ENCODE results near the gene CCDC138.

The CCDC138 gene

DNA sequence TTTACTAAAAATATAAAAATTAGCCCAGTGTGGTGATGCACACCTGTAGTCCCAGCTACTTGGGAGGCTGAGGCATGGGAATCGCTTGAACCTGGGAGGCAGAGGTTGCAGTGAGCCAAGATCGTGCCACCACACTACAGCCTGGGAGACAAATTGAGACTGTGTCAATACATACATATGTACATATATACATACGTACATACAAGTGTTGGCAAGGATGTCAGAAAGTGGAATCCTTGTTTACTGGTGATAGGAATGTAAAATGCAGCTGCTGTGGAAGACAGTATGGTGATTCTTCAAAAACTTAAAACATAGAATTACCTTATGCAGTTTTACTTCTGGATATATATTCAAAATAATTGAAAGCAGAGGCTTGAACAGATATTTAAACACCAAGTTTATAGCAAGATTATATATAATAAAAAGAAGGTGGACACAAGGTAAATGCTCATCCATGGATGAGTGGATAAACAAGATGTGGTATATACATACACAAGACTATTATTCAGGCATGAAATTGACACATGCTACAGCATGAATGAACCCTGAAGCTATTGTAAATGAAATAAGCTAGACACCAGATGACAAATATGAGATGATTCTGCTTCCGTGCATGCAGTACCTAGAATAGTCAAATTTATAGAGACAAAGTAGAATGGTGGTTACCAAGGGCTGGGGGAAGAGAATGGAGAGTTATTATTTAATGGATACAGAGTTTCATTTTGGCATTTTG, 43.2 kb downstream of the CCDC138 start:
- no peak for DNase-seq (ENCODE audit: low spot score)

DNA sequence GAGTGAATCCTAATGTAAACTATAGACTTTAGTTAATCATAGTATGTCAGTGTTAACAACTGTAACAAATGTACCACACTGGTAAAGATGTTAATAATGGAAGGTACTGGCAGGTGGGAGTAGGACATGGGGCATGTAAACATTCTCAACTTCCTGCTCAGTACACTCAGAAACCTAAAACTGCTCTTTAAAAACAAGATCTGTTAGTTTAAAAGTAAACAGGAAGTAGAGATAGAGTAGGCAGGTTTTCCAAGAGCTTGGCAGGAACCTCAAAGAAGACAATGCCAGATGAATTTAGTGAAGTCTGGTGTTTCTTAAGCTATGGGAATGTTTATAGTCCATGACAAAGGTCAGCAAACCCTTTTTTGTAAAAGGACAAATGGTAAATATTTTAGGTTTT, 46.6 kb downstream of the CCDC138 start:
- DNase-seq (ENCODE audit: low spot score) = no peak

DNA sequence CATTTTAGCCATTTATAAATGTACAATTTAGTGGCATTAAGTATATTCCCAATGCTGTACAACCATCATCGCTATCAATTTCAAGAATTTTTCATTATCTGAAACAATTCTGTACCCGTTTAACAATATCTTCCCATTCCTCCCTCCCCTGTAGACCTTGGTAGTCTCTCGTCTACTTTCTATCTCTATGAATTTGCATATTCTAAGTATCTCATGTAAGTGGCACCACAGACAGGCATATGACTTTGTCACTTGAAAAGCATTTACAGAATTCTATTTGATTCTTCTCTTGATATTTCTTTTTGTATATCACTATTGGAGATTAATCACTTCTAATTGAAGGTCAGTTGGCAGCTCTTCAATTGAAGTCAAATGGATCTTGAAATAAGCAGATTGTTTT, 48.0 kb downstream of the CCDC138 start:
- no peak for DNase-seq (ENCODE audit: low spot score)

DNA sequence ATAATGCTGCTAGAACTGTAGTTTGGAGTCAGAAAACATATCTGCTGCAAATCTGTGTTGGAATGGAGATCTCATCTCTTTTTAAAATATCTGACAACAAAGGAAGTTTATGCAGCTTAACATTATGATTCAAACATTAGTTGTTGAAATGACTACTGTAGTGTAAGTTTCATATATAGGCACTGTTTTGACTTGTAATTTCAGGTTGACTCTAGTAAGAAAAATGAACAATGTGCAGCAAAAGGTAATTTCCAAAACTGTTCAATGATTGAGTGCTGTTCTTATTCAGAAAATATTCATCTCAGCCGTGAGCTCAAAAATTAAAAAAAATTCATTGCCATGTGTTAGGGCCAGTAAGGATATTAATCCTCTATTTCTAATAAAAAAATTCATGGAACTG, 48.5 kb downstream of the CCDC138 start:
- DNase-seq (ENCODE audit: low spot score) = no peak

DNA sequence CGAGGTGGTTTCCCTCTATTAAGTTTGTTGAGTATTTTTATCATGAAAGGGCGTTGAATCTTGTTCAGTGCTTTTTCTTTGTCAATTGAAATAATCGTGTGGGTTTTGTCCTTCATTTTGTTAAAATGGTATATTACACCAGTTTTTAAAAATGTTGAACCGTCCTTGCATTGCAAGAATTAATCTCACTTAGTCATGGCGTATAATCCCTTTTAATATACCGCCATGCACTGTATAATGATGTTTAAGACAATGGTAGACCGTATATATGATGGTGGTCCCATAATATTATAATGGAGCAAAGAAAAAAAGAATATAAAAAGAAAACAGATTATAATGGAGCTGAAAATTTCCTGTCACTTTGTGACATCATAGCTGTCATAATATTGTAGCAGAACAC, 50.6 kb downstream of the CCDC138 start:
- no peak for DNase-seq (ENCODE audit: low spot score)

DNA sequence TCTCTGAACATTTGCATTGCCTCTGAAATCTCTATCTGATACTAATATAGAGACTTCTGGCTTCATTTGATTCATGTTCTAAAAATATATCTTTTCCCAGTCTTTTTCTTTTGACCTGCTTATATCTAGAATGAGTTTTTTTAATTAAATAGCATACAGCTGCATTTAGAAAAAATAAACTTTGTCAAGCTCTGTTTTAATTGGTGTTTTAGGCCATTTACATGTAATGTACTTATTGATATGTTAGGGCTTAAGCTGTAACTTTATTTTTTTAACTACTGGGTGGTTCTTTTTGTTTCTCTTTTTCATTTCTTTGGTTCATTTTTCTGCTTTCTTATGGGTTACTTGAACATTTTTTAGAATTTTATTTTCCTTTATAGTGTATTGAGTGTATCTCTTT, 54.9 kb downstream of the CCDC138 start:
- DNase-seq (ENCODE audit: low spot score) = no peak

DNA sequence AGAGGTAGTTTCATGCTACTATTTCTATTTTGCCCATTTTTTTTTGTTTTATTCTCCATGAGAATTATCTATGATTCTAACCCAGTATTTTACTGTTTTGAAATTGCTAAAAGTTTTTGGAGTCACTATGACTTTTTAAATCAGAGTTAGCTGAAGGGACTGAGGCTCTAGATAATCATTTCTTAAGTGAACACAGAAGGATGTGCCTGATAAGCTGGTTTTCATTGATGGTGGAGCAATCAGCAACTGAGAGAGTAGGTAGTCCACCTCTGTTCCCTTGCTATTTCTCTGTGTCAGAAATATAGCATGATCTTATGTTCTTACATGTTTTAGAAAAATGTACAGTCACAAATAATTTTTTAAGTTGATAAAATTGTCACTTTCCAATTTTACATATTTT, 59.4 kb downstream of the CCDC138 start:
- DNase-seq (ENCODE audit: low spot score) = no peak

DNA sequence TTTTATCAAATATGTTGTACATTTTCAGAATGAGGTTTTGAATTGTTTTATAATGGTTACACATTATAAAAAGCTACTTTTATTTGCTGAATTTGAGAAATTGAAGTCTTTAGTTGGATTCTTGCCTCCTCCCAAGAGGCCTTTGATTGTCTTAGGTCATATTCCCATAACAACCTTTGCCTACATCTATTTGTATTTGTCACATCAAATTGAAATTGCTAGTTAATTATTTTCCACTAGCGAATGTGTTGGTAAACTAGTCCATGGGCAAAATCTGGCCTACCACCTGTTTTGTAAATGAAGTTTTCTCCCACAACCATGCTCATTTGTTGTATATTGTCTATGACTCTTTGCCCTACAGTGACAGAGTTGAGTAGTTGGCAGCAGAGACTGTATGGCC, 60.4 kb downstream of the CCDC138 start:
- no peak for DNase-seq (ENCODE audit: low spot score)

DNA sequence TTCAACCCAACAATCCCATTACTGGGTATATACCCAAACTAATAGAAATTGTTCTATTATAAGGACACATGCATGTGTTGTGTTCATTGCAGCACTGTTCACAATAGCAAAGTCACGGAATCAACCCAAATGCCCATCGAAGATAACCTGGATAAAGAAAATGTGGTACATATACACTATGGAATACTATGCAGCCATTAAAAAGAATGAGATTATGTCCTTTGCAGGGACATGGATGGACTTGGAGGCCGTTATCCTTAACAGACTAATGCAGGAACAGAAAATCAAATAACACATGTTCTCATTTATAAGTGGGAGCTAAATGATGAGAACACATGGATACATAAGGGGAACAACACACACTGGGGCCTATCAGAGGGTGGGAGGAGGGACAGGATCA, 65.8 kb downstream of the CCDC138 start:
- DNase-seq (ENCODE audit: low spot score) = no peak

DNA sequence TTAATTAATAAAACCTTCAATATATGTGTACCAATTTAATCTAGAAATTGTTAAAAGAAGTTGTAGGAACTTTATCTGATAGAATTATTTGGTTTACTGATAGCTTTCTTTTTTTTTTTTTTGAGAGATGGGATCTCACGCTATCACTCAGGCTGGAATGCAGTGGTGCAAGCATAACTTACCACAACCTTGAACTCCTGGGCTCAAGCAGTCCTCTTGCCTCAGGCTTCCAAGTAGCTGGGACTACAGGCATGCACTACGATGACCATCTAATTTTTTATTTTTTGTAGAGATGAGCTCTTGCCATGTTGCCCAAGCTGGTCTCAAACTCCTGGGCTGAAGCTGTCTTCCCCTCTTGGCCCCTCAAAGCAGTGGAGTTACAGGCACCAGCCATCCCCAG, 66.8 kb downstream of the CCDC138 start:
- DNase-seq (ENCODE audit: low spot score) = no peak

DNA sequence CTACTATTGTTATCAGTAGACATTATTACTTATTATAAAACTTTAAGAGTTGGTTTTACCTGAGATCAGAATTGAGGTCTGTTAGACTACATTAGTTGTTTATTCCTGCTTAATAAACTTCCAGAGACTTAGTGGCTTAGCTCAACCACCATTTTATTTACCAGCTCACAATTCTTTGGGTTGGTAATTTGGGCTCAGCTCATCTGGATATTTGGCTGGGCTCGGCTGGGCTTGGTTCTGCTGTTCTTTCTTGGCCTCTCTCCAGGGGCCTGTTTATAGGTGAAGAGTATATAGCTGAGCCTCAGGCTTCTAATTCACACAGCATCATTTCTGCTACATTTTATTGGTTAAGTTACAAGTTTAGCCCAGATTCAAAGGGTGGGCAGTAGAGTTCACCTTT, 67.9 kb downstream of the CCDC138 start:
- no peak for DNase-seq (ENCODE audit: low spot score)

DNA sequence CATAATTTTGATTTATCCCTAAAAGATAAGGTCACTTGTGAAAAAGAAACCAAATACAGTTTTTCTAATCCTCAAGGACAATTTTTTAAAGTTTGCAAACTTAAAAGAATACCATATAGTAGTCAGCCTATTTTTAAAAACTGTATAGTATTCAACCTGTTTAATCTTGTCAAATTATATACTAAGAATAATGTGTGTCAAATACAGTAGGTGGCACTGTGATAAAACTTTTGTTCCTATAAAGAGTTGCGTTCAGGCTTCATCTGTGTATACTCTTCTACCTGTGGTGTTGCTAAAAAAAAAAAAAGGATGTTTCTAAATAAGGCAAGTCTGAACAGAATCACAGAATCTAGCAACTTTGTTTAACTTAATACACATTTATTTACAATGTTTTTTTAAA, 68.6 kb downstream of the CCDC138 start:
- no peak for DNase-seq (ENCODE audit: low spot score)

DNA sequence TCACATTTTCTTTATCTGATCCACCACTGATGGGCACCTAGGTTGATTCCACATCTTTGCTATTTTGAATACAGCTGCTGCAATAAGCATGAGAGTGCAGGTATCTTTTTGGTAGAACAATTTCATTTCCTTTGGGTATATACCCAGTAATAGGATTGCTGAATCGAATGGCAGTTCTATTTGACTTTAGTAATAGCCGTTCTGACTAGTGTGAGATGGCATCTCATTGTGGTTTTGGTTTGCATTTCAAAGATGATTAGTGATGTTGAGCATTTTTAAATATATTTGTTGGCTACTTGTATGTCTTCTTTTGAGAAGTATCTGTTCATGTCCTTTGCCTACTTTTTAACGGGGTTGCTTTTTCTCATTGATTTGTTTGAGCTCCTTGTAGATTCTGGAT, 72.3 kb downstream of the CCDC138 start:
- no peak for DNase-seq (ENCODE audit: low spot score)

DNA sequence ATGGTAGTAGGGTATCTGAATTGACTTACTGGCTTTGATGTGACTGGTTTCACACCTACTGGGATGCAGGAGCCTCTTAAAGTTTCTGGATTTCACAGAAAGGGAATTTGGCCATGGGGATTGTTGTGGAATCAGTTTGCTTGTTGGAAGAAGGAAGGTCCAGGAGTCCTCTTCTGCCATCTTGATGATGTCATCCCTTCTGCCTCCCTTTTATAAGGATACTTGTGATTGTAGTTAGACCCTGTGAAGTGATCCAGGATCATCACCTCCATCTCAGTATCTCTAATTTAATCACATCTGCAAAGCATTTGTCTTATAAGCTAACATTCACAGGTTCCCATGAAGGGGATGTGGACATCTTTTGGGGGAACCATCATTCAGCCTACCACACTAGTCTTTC, 79.5 kb downstream of the CCDC138 start:
- no peak for DNase-seq (ENCODE audit: low spot score)

DNA sequence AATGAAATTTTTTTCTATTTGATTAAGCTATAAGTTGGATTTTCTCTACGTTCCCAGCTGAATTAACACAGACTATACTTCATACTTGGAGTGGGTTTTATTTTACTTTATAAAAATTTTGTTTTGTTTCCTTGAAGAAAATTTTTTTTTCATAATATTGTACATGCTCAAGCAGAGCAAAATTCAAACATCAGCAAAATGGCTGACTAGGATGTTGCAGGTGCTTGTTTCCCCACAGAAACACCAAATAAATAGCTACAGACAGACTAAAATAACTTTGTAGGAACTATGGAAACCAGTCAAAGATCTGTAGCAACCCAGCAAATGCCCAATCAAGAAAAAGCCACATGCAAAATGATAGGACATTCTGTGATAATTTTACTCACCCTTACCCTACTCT, 82.3 kb downstream of the CCDC138 start:
- no peak for DNase-seq (ENCODE audit: low spot score)

DNA sequence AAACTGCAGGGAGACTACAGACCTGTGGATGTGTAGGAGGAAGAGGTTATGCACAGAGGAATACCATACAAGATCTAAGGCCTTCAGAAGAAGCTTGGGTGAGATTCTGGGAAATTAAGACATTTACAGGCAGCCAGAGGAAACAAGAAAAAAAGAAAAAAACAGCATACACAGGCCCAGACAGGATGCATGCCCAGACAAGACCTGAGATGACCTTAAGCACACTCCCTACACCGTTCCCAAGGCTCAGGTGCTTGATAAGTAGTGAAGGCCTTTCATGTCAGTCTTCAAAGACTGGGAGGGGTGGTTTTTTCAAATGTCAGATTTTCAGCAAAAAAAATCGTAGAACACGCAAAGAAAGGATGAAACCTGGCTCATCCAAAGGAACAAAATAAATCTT, 83.0 kb downstream of the CCDC138 start:
- no peak for DNase-seq (ENCODE audit: low spot score)

DNA sequence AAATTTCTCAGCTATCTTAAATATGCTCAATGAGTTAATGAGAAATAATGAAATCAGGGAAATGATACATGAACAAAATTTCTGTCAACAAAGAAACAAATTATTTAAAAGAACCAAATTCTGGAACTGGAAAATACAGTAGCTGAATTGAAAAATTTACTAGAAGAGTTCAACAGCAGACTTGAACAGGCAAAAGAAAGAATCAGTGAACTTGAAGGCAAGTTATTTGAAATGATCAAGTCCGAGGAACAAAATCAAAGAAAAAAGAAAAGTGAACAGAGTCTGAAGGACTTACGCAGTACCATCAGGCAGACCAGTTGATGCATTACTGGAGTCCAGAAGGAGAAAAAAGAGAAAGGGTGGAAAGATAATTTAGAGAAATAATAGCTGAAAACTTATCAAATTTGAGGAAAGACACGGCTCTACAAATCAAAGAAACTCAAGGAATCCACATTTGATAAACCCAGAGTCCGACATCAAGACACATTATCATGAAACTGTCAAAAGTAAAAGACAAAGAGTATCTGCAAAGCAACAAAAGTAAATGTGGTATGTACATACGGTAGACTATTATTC, 83.6 kb downstream of the CCDC138 start:
- DNase-seq (ENCODE audit: low spot score) = no peak

DNA sequence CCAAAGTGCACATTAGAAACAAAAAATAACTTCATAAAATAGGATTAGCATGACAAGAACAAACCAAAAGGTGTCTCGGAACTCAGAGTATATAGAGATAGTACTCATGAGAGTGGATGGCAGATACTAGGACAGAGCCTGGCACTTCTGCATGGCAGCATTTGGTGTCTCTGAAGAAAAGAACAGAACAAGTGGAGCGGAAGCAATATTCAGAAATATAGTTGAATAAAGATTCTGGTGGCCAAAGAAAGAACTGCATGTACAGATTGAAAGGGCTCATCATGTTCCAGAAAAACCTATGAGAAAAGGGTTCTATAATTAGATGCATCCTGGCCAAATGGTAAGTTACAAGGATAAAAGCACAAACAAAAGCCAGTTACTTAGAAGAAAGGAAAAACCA, 90.9 kb downstream of the CCDC138 start:
- DNase-seq (ENCODE audit: low spot score) = no peak

DNA sequence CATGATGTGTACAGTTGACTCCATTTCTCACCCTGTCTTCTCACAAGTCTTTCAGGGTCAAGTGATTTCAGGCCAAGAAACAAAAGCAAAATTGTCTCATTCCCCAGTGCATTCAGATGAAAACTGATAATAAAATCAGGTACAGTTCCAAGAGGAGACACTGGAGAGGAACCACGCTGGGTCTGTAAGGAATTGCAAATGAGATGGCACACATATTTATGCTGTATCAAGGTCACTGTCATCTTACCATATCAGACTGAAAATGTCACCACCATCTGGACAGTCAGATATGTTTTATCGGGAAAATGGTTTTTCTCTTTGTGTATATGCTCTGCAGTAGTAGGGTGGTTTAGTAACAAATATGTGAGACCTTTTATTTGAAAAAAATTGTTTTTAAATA, 91.7 kb downstream of the CCDC138 start:
- no peak for DNase-seq (ENCODE audit: low spot score)

DNA sequence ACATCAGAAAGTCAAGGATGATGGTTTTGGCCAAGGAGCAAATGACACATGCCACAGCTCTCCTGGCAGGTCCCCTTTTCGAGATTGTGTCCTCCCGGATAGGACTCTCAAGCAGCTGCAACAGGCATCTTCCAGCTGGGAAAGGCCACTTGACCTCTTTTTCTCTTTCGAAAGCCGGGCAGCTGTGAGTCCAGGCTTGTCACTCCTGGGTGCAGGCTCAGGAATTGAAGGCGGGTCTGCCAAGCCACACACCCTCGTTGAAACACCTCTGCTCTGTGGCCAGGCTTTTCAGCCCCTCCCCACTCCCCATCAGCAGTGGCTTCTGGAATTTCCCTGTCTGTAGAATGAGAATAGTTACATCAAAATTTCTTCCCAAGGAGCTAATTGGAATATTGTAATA, 98.0 kb downstream of the CCDC138 start:
- DNase-seq (ENCODE audit: low spot score) = no peak

DNA sequence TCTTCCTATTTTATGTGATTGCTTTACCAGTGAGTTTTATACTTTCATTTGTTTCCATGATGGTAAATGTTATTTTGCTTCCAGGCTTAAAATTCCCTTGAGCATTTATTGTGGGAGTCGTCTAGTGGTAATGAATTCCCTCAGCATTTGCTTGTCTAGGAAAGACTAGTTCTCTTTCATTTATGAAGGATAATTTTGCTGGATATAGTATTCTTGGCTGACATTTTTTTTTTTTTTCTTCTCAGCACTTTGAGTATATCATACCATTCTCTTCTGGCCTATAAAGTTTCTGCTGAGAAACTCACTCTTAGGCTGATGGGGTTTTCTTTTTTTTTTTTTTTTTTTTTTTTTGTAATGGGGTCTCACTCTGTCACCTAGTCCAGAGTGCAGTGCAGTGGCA, 103.3 kb downstream of the CCDC138 start:
- no peak for DNase-seq (ENCODE audit: low spot score)

DNA sequence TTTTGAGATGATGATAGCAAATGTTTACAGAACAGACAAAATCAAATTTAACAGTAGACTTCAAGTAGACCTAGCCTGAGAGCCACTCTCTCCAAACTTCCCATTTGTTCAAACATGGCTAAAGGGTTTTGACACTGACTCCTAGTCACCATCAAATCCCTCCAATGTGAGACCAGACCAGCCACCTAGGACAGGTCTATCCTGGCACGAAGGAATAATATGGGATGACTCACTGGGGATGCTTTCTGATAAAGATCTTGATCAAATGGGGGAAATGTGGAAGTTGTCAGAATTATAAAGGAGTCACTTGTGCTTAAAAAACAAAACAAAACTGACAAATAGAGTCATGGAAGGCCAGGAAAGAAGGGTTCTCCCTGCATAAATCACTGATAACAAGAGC, 106.7 kb downstream of the CCDC138 start:
- no peak for DNase-seq (ENCODE audit: low spot score)

DNA sequence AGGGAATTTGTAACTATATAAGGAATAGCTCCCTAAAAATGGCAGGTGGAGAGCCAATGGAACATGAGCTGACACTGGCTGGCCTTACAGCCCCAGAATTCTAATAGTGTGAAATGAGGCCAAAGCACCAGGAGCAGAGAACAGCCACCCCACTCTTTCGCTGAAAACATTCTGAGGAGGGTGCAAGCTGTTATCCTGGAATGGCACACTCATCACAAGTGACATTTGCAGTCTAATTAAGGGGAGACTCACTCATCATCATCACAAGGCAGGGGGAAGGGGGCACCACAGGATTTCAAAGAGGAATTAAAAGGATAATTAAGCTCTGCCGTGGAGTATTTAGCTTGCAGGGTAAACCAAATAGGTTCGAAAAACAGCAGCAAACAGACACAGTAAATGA, 108.2 kb downstream of the CCDC138 start:
- no peak for DNase-seq (ENCODE audit: low spot score)

DNA sequence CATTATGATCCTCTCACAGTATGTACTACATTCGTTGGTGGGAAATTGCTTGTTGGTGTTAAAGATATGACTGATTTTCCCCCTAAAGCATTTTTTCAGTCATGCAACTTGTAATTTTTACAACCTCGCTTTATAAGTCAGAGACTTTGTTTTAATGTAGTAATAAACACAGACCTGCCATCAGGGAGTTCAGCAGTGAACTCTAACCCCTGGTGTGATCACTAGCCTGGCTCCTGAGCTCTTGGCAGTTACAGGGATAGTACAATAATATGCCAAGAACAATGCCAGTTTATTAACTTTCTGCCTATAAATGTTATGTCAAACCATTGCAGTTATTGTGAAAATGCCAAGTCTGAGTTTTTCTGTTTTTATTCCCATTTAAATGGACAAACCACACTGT, 108.6 kb downstream of the CCDC138 start:
- DNase-seq (ENCODE audit: low spot score) = no peak
